ENCODE measurements around the gene NAGLU. TPM values are rescaled to one million over a fixed set of nuclear protein-coding genes. Genes with fewer than 3 reads are reported as not detected.

Gene NAGLU
- total and polyA plus RNA-seq, 2 donors from 2014 or later, result 37.5 to 52.7 TPM

DNA sequence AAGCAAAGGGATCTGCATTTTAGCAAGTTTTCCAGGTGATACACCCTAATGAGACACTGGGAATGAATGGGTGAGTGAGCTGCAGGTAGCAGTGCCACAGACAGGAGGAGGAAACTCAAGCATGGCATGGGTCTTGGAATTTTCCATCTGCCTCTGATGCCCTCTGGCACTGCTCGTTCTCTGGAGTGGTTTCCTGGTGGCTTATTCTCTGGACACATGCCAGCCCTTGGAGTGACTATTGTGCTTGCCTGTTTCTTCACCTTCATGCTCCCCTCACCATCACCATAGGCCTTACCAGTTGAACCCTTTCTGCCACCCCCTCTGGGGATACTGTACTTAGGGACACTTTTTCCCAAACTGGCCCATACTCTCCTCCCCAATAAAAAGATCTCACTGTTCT lies 27.5 kb downstream of the NAGLU start:
- H3K9ac ChIP-seq (ENCODE audit: low read length in 3 of 3), result peak overlapping the region in 1 of 3 donors; percentile 96

DNA sequence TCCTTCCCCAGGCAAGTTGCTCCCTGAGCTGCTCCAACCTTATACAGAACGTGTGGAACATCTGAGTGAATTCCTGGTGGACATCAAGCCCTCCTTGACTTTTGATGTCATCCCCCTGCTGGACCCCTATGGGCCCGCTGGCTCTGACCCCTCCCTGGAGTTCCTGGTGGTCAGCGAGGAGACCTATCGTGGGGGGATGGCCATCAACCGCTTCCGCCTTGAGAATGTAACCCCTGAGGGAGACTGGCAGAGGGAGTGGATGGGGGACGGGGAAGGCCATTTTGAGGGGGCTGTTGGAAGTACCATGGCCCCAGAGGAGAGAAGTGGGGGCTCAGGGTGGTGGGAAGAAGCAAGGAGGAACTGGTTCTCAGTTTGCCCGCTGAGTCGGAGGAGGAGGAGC lies 27.9 kb downstream of the NAGLU start:
- Histone ChIP-seq H3K27ac (ENCODE audit: low read depth in 2 of 2, low read length in 2 of 2) (peak overlapping the region; percentile 41 to 68), H3K27me3 (ENCODE audit: control insufficient read depth, insufficient read depth, low read length) (no peaks in the 10 kb centered on the region), H3K4me1 (ENCODE audit: control insufficient read depth in 2 of 3, insufficient read depth in 2 of 3, low read depth in 1 of 3, low read length in 3 of 3) (peaks cover 0 to 43% (median 21%) of the 10 kb centered on the region in 3 donors), H3K9ac (ENCODE audit: low read length in 3 of 3) (peak overlapping the region in 1 of 3 donors; percentile 96), H3K9me3 (ENCODE audit: control insufficient read depth in 2 of 3, insufficient read depth in 1 of 3, low read length in 3 of 3) (no peaks in the 10 kb centered on the region), H3K36me3 (ENCODE audit: control insufficient read depth in 2 of 3, insufficient read depth in 3 of 3, low read length in 3 of 3) (peaks cover 6 to 23% (median 15%) of the 10 kb centered on the region in 3 donors), H3K4me3 (ENCODE audit: low read length in 3 of 3) (peak overlapping the region in 1 of 3 donors; percentile 94)
- TF ChIP-seq, protein P1, sequence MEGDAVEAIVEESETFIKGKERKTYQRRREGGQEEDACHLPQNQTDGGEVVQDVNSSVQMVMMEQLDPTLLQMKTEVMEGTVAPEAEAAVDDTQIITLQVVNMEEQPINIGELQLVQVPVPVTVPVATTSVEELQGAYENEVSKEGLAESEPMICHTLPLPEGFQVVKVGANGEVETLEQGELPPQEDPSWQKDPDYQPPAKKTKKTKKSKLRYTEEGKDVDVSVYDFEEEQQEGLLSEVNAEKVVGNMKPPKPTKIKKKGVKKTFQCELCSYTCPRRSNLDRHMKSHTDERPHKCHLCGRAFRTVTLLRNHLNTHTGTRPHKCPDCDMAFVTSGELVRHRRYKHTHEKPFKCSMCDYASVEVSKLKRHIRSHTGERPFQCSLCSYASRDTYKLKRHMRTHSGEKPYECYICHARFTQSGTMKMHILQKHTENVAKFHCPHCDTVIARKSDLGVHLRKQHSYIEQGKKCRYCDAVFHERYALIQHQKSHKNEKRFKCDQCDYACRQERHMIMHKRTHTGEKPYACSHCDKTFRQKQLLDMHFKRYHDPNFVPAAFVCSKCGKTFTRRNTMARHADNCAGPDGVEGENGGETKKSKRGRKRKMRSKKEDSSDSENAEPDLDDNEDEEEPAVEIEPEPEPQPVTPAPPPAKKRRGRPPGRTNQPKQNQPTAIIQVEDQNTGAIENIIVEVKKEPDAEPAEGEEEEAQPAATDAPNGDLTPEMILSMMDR (IDR thresholded peaks at IDR 0.05; ENCODE audit: borderline replicate concordance, extremely low read depth, insufficient read depth), result no peak
- no peak for FAIRE-seq
- intact Hi-C loops (cut with DNase I), result no loop called here
- peak in 2 of 5 donors; percentile 50 to 69 for DNase-seq

More for the DNA sequence above, 27.5 kb downstream of the NAGLU start:
- H3K9me3 ChIP-seq (ENCODE audit: control insufficient read depth in 2 of 3, insufficient read depth in 1 of 3, low read length in 3 of 3), result no peaks in the 10 kb centered on the region
- peak overlapping the region in 1 of 2 donors; percentile 81 for H3K27ac ChIP-seq (ENCODE audit: low read depth in 2 of 2, low read length in 2 of 2)
- TF ChIP-seq, protein P1 (IDR thresholded peaks at IDR 0.05; ENCODE audit: borderline replicate concordance, extremely low read depth, insufficient read depth), result no peak
- H3K36me3 ChIP-seq (ENCODE audit: control insufficient read depth in 2 of 3, insufficient read depth in 3 of 3, low read length in 3 of 3), result peaks cover 6 to 19% (median 12%) of the 10 kb centered on the region in 3 donors
- intact Hi-C loops (cut with DNase I), result no loop called here
- H3K4me3 ChIP-seq (ENCODE audit: low read length in 3 of 3), result peak overlapping the region in 2 of 3 donors; percentile 90 to 94
- peaks cover 0 to 43% (median 21%) of the 10 kb centered on the region in 3 donors for H3K4me1 ChIP-seq (ENCODE audit: control insufficient read depth in 2 of 3, insufficient read depth in 2 of 3, low read depth in 1 of 3, low read length in 3 of 3)
- DNase-seq (peak in 1 of 5 donors; percentile 59), FAIRE-seq (no peak)
- no peaks in the 10 kb centered on the region for H3K27me3 ChIP-seq (ENCODE audit: control insufficient read depth, insufficient read depth, low read length)

DNA sequence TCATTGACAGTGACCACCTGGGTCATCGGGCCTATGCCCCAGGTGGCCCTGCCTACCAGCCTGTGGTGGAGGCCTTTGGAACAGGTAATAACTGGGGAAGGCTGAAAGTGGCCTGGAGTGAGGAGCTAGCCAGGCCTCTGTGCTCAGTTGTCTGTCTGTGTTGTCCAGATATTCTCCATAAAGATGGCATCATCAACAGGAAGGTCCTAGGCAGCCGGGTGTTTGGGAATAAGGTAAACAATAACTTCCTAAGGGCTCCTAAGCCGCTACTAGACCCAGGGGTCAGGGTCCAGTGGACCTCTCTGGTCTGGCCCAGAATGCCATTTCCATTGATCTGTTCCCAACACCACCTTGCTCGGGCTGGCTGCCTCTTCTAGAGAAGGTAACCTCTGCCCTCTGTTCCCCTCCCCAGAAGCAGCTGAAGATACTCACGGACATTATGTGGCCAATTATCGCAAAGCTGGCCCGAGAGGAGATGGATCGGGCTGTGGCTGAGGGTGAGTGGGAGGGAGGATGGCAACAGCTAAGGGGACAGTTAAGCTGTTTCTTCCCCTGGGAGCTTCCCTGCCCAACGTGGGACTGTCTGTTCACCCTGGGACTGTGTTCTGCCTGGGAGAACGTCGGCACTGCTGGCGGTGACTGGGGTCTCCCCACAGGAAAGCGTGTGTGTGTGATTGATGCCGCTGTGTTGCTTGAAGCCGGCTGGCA lies 28.9 kb downstream of the NAGLU start:
- DNase-seq, result peak in 1 of 5 donors; percentile 69
- Histone ChIP-seq H3K9me3 (ENCODE audit: control insufficient read depth in 2 of 3, insufficient read depth in 1 of 3, low read length in 3 of 3) (no peaks in the 10 kb centered on the region), H3K9ac (ENCODE audit: low read length in 3 of 3) (peak overlapping the region in 1 of 3 donors; percentile 96), H3K4me1 (ENCODE audit: control insufficient read depth in 2 of 3, insufficient read depth in 2 of 3, low read depth in 1 of 3, low read length in 3 of 3) (peaks cover 0 to 43% (median 21%) of the 10 kb centered on the region in 3 donors), H3K4me3 (ENCODE audit: low read length in 3 of 3) (no peak overlapping the region), H3K27me3 (ENCODE audit: control insufficient read depth, insufficient read depth, low read length) (no peaks in the 10 kb centered on the region), H3K27ac (ENCODE audit: low read depth in 2 of 2, low read length in 2 of 2) (no peak overlapping the region), H3K36me3 (ENCODE audit: control insufficient read depth in 2 of 3, insufficient read depth in 3 of 3, low read length in 3 of 3) (peaks cover 6 to 33% (median 23%) of the 10 kb centered on the region in 3 donors)
- intact Hi-C loops (cut with DNase I), result no loop called here
- no peak for FAIRE-seq
- TF ChIP-seq, protein P1 (IDR thresholded peaks at IDR 0.05; ENCODE audit: borderline replicate concordance, extremely low read depth, insufficient read depth), result no peak

All from kidney (tissue), 14 donors.